Measurements from ENCODE around the gene UFD1.

UFD1 gene

GRCh38 chr22:19482297-19482696, 3.3 kb upstream of the UFD1 start:
- TF ChIP-seq CTCF (conservative IDR thresholded peaks at IDR 0.05) = no peak
- H3K27ac ChIP-seq = no peak overlapping the region

GRCh38 chr22:19480789-19481188, 1.8 kb upstream of the UFD1 start:
- peak overlapping the region; percentile 99; the same call in 1 of the 2 replicates for H3K27ac ChIP-seq
- no peak for TF ChIP-seq CTCF (conservative IDR thresholded peaks at IDR 0.05)

- H3K27ac ChIP-seq = peak overlapping the region; percentile 99
- no peak for TF ChIP-seq CTCF (conservative IDR thresholded peaks at IDR 0.05)
These were observed 1.2 kb upstream of the UFD1 start for GRCh38 chr22:19480173-19480568.

GRCh38 chr22:19479355-19480172, 571 bp upstream of the UFD1 start, which contains the start of gene CDC45:
CDC45 (plus strand) TSS chr22:19479920; CDS start chr22:19479969, 49 bp downstream.
- TF ChIP-seq CTCF (conservative IDR thresholded peaks at IDR 0.05) = no peak
- peak within 1 kb of the TSS; percentile 99 for H3K27ac ChIP-seq

- H3K27ac ChIP-seq = peak overlapping the region; percentile 99
- TF ChIP-seq CTCF (conservative IDR thresholded peaks at IDR 0.05) = no peak
These were observed 720 bp downstream of the UFD1 start for GRCh38 chr22:19478045-19478900.

GRCh38 chr22:19477321-19478044, 1.5 kb downstream of the UFD1 start:
- peak; percentile 51 for TF ChIP-seq CTCF (conservative IDR thresholded peaks at IDR 0.05)
- H3K27ac ChIP-seq = peak overlapping the region; percentile 99

GRCh38 chr22:19476023-19476422, 3.0 kb downstream of the UFD1 start:
- TF ChIP-seq CTCF (conservative IDR thresholded peaks at IDR 0.05) = no peak

More at GRCh38 chr22:19476023-19476422, 3.0 kb downstream of the UFD1 start:
- H3K27ac ChIP-seq = no peak overlapping the region
